DND-41 (cell line): ENCODE measurements around the gene HLA-DMB.

Experiments
- ATAC-seq: fragments of 200-7000 bp; cut with Tn5 transposase; 3 replicates; pipeline ENCODE4 v1.9.1; 2021; ENCODE audit warnings: low read depth; ENCODE audit not compliant: insufficient read depth
- DNase-seq: peaks from one replicate; pipeline ENCODE4 v3.0.0-alpha.2; 2020
- H2AFZ ChIP-seq: 2 replicates; pipeline ENCODE4 v1.6.0; 2012; ENCODE audit warnings: low read depth, low read length
- H3K27ac ChIP-seq: 2 replicates; pipeline ENCODE4 v1.5.1; 2012; ENCODE audit warnings: low read length, inconsistent platforms
- H3K27me3 ChIP-seq: fragments of 200-600 bp; sonication (generic); 2 replicates; pipeline ENCODE4 v1.6.0; 2012; ENCODE audit warnings: low read length, mild to moderate bottlenecking, inconsistent platforms; ENCODE audit not compliant: insufficient read depth, poor library complexity
- H3K36me3 ChIP-seq: 2 replicates; pipeline ENCODE4 v1.5.1; 2012; ENCODE audit warnings: low read length, inconsistent platforms; ENCODE audit not compliant: insufficient read depth
- H3K4me1 ChIP-seq: 2 replicates; pipeline ENCODE4 v1.5.1; 2012; ENCODE audit warnings: mild to moderate bottlenecking, low read length; ENCODE audit not compliant: insufficient read depth
- H3K4me2 ChIP-seq: 2 replicates; pipeline ENCODE4 v1.6.0; 2012; ENCODE audit warnings: mild to moderate bottlenecking, moderate library complexity, low read length, inconsistent platforms; ENCODE audit not compliant: insufficient read depth
- H3K4me3 ChIP-seq, 2 experiments: fragments of 200-600 bp in 1 of 2; shearing (Covaris generic) in 1 of 2; 2 replicates each; pipeline ENCODE4 v1.5.1; 2012 to 2016; ENCODE audit warnings: inconsistent platforms in 2 of 2, low read length in 2 of 2, mild to moderate bottlenecking in 2 of 2, low read depth in 1 of 2, moderate library complexity in 1 of 2
- H3K79me2 ChIP-seq: 2 replicates; pipeline ENCODE4 v1.6.0; 2012; ENCODE audit warnings: low read length, inconsistent platforms; ENCODE audit not compliant: insufficient read depth
- H3K9ac ChIP-seq: 2 replicates; pipeline ENCODE4 v1.6.0; 2012; ENCODE audit warnings: low read depth, mild to moderate bottlenecking, inconsistent platforms, low read length, moderate library complexity
- H3K9me3 ChIP-seq: 2 replicates; pipeline ENCODE4 v1.5.1; 2012; ENCODE audit warnings: low read length, moderate library complexity, mild to moderate bottlenecking, inconsistent platforms; ENCODE audit not compliant: insufficient read depth, severe bottlenecking
- H4K20me1 ChIP-seq: 2 replicates; pipeline ENCODE4 v1.6.0; 2012; ENCODE audit warnings: low read length; ENCODE audit not compliant: insufficient read depth
- EZH2 ChIP-seq: IDR thresholded peaks from 3 replicates; pipeline ENCODE4 v1.6.1; 2012; ENCODE audit warnings: borderline replicate concordance, low read depth, mild to moderate bottlenecking, moderate library complexity, low read length, inconsistent platforms; ENCODE audit not compliant: severe bottlenecking
- TF ChIP-seq, protein P1 (sequence below): IDR thresholded peaks from 2 replicates; pipeline ENCODE4 v1.5.1; 2012; ENCODE audit warnings: borderline replicate concordance, low read length, moderate library complexity, mild to moderate bottlenecking; ENCODE audit not compliant: poor library complexity, severe bottlenecking; ENCODE audit errors: extremely low read depth

The HLA-DMB gene

DNA sequence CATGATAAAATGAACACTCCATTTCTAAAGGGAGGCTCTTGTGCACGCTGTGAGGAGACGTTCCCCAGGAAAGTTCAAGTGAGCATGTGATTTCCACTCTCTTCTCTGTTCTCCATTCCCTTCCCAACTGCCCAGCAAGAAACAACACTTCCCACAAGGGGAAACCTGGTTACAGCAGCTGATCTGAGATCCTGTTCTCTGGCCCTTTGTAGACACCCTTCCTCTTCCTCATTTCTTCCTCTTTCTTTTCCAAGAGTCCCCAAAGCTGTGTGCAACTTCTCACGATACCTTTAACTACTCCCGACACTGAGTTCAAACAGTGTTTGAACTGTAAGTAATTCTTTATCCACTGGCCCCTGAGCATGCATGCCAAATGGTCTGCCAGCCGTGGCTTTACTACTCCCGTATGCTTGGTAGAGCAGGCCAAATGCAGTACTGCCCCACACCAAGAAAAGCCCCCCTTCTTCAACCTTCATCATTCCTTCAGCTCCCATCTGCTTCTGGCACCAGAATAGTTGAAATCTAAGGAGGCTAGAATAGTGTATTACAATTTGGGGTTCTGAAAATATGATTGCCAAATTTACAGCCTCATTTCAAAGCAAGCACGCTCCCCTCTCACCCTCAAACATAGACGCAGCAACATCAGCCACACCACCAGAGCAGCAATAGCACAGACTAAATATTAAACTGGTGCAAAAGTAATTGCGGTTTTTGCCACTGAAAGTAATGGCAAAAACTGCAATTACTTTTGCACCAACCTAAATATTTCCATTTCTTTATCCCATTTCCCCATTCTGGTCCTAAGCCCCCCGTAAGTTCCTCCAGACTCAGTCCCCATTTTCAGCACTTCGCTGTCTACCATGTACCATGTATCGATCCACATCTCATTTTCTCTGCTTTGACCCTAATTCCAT lies 4.3 kb downstream of the HLA-DMB start:
- Histone ChIP-seq H3K9ac (no peak overlapping the region), H3K4me1 (no peaks in the 10 kb centered on the region), H3K27ac (no peak overlapping the region), H3K4me3 (no peak overlapping the region), H3K27me3 (peaks cover 31% of the 10 kb centered on the region), H3K79me2 (no peaks in the 10 kb centered on the region), H4K20me1 (no peaks in the 10 kb centered on the region), H3K4me2 (no peak overlapping the region), H2AFZ (no peak overlapping the region), H3K36me3 (no peaks in the 10 kb centered on the region), H3K9me3 (no peaks in the 10 kb centered on the region)
- TF ChIP-seq EZH2 = no peak
- ATAC-seq = no peak
- DNase-seq = no peak

DNA sequence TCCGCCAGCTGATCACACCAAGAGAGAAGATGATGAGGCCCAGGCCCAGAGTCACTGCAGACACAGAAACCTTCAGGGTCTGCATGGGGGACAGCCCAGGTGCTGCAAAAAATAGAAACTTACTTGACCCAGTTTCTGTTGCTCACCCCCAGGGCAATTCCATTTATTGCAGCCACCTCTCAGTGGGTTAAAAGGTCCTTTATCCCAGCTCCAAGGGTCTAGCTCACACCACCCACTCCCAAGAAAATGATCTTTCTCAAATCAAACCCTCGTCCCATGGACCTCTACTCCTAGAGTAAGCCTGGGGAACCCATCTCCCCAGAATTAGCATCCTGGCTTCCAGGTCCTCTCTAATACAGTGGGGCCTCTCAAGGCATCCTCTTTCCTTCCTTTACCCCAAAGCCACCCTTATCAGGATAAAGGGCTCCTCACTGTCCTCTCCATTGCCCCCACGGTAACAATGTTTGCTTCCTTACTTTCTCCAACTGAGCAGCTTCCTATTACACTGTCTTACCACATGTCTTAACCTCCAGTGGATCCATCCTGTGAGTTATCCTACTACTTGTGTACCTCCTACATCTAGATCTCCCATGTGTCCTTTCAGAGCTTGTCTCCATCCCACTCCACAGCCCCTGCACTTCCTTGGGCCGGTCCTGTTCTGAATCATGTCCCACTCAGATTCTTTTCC lies 5.1 kb downstream of the HLA-DMB start:
- Histone ChIP-seq H3K9ac (no peak overlapping the region), H3K27ac (no peak overlapping the region), H3K79me2 (no peaks in the 10 kb centered on the region), H3K4me3 (no peak overlapping the region), H3K27me3 (peaks cover 29% of the 10 kb centered on the region), H4K20me1 (0 out of 2 replicates have a peak, but pooled peaks cover 3% of the 10 kb centered on the region), H3K4me2 (no peak overlapping the region), H3K36me3 (no peaks in the 10 kb centered on the region), H3K9me3 (no peaks in the 10 kb centered on the region), H3K4me1 (no peaks in the 10 kb centered on the region), H2AFZ (no peak overlapping the region)
- no peak; the same call in 2 of the 3 replicates for ATAC-seq
- TF ChIP-seq, protein P1, sequence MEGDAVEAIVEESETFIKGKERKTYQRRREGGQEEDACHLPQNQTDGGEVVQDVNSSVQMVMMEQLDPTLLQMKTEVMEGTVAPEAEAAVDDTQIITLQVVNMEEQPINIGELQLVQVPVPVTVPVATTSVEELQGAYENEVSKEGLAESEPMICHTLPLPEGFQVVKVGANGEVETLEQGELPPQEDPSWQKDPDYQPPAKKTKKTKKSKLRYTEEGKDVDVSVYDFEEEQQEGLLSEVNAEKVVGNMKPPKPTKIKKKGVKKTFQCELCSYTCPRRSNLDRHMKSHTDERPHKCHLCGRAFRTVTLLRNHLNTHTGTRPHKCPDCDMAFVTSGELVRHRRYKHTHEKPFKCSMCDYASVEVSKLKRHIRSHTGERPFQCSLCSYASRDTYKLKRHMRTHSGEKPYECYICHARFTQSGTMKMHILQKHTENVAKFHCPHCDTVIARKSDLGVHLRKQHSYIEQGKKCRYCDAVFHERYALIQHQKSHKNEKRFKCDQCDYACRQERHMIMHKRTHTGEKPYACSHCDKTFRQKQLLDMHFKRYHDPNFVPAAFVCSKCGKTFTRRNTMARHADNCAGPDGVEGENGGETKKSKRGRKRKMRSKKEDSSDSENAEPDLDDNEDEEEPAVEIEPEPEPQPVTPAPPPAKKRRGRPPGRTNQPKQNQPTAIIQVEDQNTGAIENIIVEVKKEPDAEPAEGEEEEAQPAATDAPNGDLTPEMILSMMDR = no peak
- TF ChIP-seq EZH2 = no peak
- no peak for DNase-seq

DNA sequence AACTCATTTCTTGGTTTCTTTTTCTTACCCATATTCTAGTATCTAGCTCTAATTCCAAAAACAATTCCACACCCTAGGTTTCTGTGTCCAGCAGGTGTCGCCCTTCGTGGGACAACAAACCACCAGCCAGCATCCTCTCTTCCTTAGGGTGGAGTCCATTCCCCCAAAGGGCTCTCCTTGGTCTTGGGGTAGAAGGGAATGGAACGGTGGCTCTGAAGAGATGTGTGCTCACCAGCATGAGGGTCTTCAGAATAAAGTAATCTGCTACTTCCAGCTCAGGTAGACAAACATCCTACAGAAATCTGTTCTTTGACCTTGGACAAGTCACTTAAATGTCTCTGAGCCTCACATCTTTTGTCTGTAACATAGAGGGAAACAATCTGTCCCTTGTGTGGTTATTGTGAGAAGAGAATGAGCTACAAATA lies 7.2 kb downstream of the HLA-DMB start:
- ATAC-seq = peak; percentile 92
- H3K4me1 ChIP-seq = no peaks in the 10 kb centered on the region
- DNase-seq = peak; percentile 80
- no peak for TF ChIP-seq EZH2
- TF ChIP-seq, protein P1 = peak; percentile 89
- 0 out of 2 replicates have a peak, but pooled peaks cover 3% of the 10 kb centered on the region for H4K20me1 ChIP-seq
- H3K27ac ChIP-seq = no peak overlapping the region
- no peak overlapping the region for H2AFZ ChIP-seq
- no peak overlapping the region for H3K4me3 ChIP-seq
- H3K27me3 ChIP-seq = peaks cover 37% of the 10 kb centered on the region
- no peaks in the 10 kb centered on the region for H3K36me3 ChIP-seq
- no peak overlapping the region for H3K4me2 ChIP-seq
- no peaks in the 10 kb centered on the region for H3K9me3 ChIP-seq
- H3K79me2 ChIP-seq = no peaks in the 10 kb centered on the region
- H3K9ac ChIP-seq = no peak overlapping the region
